GM12874 (cell line): ENCODE measurements around the gene PIH1D1.

Experiments
- TF ChIP-seq, protein P1 (sequence below): IDR thresholded peaks from 2 replicates; pipeline ENCODE4 v1.5.1; 2011; ENCODE audit warnings: low read depth, mild to moderate bottlenecking, control low read depth, low read length, moderate library complexity; ENCODE audit not compliant: insufficient read depth

Gene PIH1D1

DNA sequence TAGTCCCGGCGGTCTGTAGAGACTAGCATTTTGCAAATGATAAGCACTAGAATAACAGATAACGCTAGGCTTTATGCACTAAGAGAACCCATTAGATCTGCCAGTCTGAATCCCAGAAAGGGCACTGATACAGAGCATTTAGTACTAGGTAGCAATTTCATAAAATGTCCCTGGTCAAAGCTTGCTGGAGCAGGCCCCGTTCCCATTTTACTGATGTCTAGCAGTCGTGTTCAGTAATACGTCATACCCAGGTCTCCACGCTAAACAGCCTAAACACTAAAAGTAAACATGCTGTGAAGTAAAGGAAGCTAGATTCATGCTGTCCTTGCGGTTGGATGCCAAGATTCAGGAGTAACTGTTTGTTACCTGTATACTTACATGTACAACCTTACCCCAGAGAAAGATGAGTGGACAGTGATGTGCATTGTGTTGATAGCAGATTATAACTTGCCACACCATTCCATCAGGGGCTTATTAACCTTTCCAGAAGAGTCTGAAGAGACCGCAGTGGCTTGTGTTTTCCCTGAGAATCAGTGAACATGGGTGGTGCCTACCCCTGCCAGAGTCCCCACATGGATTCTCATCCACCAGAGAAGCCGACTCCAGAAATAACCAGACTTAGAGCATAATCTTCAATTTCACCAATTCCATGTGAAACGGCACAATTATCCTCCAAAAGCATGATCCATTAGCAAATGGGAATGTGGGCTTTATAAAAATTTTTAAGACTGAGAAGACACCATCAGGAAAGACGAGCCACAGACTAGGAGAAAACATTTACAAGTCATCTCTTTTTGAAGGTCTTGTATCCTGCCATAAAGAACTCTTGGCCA, 41.2 kb upstream of the PIH1D1 start:
- TF ChIP-seq, protein P1, sequence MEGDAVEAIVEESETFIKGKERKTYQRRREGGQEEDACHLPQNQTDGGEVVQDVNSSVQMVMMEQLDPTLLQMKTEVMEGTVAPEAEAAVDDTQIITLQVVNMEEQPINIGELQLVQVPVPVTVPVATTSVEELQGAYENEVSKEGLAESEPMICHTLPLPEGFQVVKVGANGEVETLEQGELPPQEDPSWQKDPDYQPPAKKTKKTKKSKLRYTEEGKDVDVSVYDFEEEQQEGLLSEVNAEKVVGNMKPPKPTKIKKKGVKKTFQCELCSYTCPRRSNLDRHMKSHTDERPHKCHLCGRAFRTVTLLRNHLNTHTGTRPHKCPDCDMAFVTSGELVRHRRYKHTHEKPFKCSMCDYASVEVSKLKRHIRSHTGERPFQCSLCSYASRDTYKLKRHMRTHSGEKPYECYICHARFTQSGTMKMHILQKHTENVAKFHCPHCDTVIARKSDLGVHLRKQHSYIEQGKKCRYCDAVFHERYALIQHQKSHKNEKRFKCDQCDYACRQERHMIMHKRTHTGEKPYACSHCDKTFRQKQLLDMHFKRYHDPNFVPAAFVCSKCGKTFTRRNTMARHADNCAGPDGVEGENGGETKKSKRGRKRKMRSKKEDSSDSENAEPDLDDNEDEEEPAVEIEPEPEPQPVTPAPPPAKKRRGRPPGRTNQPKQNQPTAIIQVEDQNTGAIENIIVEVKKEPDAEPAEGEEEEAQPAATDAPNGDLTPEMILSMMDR = no peak

DNA sequence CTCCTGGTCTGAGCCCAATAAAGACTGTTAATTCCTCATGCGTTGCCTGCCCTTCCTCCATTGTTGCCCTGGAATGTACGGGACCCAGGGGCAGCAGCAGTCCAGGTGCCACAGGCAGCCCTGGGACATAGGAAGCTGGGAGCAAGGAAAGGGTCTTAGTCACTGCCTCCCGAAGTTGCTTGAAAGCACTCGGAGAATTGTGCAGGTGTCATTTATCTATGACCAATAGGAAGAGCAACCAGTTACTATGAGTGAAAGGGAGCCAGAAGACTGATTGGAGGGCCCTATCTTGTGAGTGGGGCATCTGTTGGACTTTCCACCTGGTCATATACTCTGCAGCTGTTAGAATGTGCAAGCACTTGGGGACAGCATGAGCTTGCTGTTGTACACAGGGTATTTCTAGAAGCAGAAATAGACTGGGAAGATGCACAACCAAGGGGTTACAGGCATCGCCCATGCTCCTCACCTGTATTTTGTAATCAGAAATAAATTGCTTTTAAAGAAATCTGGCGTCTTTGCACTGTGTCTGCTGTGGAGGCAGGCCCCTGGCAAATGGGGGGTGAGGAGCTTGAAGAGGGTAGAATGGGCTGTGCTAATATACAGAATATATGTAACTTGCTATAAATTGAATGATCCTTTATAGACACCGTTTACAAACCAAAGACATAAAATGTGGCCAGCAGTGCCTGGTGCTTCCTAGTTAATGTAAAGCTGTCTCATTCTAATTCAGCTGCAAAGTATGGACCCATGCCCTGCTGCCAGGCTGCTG, 40.4 kb upstream of the PIH1D1 start:
- TF ChIP-seq, protein P1 = no peak

DNA sequence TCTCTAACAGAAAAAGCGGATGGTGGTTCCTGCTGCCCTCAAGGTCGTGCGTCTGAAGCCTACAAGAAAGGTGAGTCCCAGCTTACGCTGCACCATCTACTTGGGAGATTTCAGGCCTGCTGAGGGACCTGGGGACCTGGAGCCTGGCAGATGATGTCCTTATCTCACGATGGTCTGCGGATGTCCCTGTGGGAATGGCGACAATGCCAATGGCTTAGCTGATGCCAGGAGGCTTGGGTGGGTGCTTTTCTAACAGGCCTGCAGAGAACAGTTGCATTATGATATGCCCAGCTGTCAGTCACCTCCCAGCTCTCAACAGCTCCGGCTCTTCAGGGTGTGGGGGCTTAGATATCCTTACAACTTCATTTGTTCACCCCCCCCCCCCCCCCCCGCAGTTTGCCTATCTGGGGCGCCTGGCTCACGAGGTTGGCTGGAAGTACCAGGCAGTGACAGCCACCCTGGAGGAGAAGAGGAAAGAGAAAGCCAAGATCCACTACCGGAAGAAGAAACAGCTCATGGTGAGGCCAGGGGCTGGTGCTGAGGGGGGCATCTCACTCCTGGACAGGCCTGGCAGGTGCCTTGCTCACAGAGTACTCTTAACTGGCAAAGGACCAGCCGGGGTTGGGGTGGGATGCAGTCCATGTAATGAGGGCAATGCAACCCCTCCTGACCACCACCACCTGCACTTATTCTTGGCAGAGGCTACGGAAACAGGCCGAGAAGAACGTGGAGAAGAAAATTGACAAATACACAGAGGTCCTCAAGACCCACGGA, 39.6 kb upstream of the PIH1D1 start:
- TF ChIP-seq, protein P1 = no peak

DNA sequence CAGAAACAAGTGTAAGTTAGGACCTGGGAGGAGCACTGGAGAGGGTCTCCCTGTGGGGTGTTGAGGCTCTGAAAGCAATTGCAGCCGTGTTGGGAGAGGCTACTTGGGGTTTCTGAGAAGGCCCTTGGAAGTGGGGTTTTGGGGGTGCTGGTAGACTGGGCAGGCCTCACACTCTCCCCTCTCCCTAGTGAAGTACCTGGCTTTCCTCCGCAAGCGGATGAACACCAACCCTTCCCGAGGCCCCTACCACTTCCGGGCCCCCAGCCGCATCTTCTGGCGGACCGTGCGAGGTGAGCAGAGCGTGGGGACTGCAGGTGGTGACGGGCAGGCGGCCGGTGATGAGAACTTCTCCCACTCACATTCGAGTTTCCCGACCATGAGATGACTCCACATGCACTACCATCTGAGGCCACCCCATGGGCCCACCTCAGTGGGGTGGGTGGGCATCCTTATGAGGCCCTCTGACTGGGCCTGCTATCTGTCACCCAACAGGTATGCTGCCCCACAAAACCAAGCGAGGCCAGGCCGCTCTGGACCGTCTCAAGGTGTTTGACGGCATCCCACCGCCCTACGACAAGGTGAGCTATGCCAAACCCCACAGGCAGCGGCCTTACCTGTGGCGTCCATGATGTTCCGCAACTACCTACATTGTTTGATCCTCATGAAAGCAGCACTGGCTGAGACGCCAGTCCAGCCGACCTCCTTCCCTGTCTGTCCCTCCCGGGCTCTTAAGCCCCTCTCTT, 38.8 kb upstream of the PIH1D1 start:
- TF ChIP-seq, protein P1 = no peak

DNA sequence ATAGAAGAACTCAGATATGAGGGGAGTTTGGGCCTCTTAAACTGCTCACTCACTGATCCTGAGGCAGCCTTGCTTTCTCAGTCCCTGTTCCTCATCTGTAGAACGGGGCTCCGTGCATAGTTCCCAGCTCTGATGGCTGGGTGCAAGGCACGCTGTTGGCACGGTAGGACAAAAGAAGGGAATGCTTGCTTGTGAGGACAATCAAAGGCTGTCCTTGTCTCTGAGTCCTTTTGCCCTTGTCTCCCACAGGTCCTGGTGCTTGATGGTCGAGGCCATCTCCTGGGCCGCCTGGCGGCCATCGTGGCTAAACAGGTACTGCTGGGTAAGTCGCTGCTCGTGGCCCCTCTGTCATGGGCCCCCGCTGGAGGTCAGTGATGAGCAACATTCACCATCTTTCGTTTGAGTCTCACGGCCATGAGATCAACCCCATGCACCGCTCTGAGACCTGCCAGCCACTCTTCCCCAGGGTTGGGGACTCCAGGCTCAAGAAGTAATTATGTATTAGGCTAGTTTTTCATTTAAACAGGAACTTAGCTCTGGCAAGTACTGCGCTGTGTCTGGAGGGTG, 38.1 kb upstream of the PIH1D1 start:
- TF ChIP-seq, protein P1 = peak; percentile 44

DNA sequence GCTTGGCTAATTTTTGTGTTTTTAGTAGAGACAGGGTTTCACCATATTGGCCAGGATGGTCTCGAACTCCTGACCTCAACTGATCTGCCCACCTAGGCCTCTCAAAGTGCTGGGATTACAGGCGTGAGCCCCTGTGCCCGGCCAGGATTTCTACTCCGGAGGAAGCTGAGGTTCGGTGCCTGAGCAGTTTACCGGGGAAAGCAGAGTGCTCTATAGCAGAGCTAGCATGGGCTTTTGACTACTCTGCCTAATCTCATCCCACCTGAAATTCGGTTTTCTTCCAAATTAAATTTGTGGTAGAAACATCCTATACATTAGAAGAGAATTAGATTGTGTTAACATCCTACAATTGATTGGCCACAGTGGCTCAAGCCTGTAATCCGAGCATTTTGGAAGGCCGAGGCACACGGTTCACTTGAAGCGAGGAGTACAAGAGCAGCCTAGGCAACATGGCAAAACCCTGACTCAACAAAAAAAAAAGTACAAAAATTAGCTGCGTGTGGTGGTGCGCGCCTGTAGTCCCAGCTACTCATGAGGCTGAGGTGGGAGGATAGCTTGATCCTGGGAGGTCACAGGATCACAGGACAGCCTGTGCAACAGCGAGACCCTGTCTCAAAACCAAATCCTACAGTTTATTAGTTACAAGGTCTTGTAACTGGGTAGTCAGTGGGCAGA, 37.4 kb upstream of the PIH1D1 start:
- TF ChIP-seq, protein P1 = no peak
